Measurements from ENCODE around the gene RNASEL.

RNASEL gene

GRCh38 chr1:182620924-182621585, 32.0 kb upstream of the RNASEL start:
- no peak for DNase-seq (ENCODE audit: low read depth, low spot score)

- peak; percentile 48 for DNase-seq (ENCODE audit: low read depth, low spot score)
These were observed 28.8 kb upstream of the RNASEL start for GRCh38 chr1:182617734-182618351.

GRCh38 chr1:182617014-182617429, 28.0 kb upstream of the RNASEL start:
- DNase-seq (ENCODE audit: low read depth, low spot score), result no peak

- DNase-seq (ENCODE audit: low read depth, low spot score), result peak; percentile 90
These were observed 27.3 kb upstream of the RNASEL start for GRCh38 chr1:182616130-182617013.

GRCh38 chr1:182615468-182616129, 26.5 kb upstream of the RNASEL start:
- DNase-seq (ENCODE audit: low read depth, low spot score), result peak; percentile 77

GRCh38 chr1:182614796-182615454, 25.9 kb upstream of the RNASEL start:
- DNase-seq (ENCODE audit: low read depth, low spot score), result peak; percentile 92

GRCh38 chr1:182611787-182612186, 22.7 kb upstream of the RNASEL start:
- no peak for DNase-seq (ENCODE audit: low read depth, low spot score)

GRCh38 chr1:182611326-182611725, 22.3 kb upstream of the RNASEL start:
- DNase-seq (ENCODE audit: low read depth, low spot score), result no peak

GRCh38 chr1:182610606-182611194, 21.6 kb upstream of the RNASEL start:
- no peak for DNase-seq (ENCODE audit: low read depth, low spot score)

- DNase-seq (ENCODE audit: low read depth, low spot score), result no peak
These were observed 20.0 kb upstream of the RNASEL start for GRCh38 chr1:182608845-182609610.

- DNase-seq (ENCODE audit: low read depth, low spot score), result no peak
These were observed 19.2 kb upstream of the RNASEL start for GRCh38 chr1:182608236-182608635.

- no peak for DNase-seq (ENCODE audit: low read depth, low spot score)
These were observed 18.5 kb upstream of the RNASEL start for GRCh38 chr1:182607566-182607965.

GRCh38 chr1:182604175-182605164, 15.4 kb upstream of the RNASEL start, which contains the start of gene RGS16:
TSS of gene RGS16 (minus strand) at chr1:182604389. CDS start at chr1:182604259, 130 bp downstream.
- DNase-seq (ENCODE audit: low read depth, low spot score), result peak; percentile 87

- no peak for DNase-seq (ENCODE audit: low read depth, low spot score)
These were observed 14.7 kb upstream of the RNASEL start for GRCh38 chr1:182603646-182604174.

GRCh38 chr1:182602935-182603645, 14.0 kb upstream of the RNASEL start:
- DNase-seq (ENCODE audit: low read depth, low spot score), result no peak

GRCh38 chr1:182601913-182602312, 12.9 kb upstream of the RNASEL start:
- no peak for DNase-seq (ENCODE audit: low read depth, low spot score)

GRCh38 chr1:182601416-182601786, 12.3 kb upstream of the RNASEL start:
- DNase-seq (ENCODE audit: low read depth, low spot score), result peak; percentile 86

All from astrocyte of the hippocampus (primary cell).